Uterus (tissue), 2 donors: ENCODE data around the gene KMT2A.

Experiments
- CTCF ChIP-seq, 4 experiments: fragments of 200-600 bp in 2 of 4; fragments of 450-650 bp in 2 of 4; sonication (generic) in 2 of 4; IDR thresholded peaks; one replicate each; pipeline ENCODE4 v1.5.1; 2016 to 2019; ENCODE audit warnings: antibody characterized with exemption in 4 of 4, mild to moderate bottlenecking in 2 of 4, moderate library complexity in 1 of 4
- POLR2A ChIP-seq, 2 donors: fragments of 450-650 bp; IDR thresholded peaks; one replicate each; pipeline ENCODE4 v1.6.1; 2016; ENCODE audit warnings: antibody characterized with exemption in 2 of 2, mild to moderate bottlenecking in 1 of 2, moderate library complexity in 1 of 2

- no peak for TF ChIP-seq CTCF (IDR thresholded peaks at IDR 0.05)
- no peak for TF ChIP-seq POLR2A (IDR thresholded peaks at IDR 0.05)
Observed at GRCh38 chr11:118530180-118530682, 93.9 kb downstream of the KMT2A start.
